Stimulated activated CD8-positive, alpha-beta memory T cell treated with anti-CD3 and anti-CD28 coated beads, Interleukin-7, amount 100 ng/mL, for 1 hour (primary cell): Measurements from ENCODE around the gene TNFRSF12A.

ENCODE experiments used
- DNase-seq, 2 donors: peaks; one replicate each; pipeline ENCODE4 v3.0.0-alpha.2; 2020; ENCODE audit warnings: low read depth in 2 of 2

The TNFRSF12A gene

GRCh38 chr16:3020247-3020603 is at the start of gene TNFRSF12A:
Gene TNFRSF12A (plus strand): TSS chr16:3020368. CDS start chr16:3020398, 30 bp downstream.
- DNase-seq = peak in 1 of 2 donors; percentile 45

- DNase-seq = no peak
Measured at GRCh38 chr16:2970563-2970962, 49.6 kb upstream of the TNFRSF12A start.

- DNase-seq = no peak
Measured at GRCh38 chr16:2971134-2971984, 48.8 kb upstream of the TNFRSF12A start.

- DNase-seq = no peak
Measured at GRCh38 chr16:2971985-2972784, 48.0 kb upstream of the TNFRSF12A start.

- no peak for DNase-seq
Measured at GRCh38 chr16:2973093-2973492, 47.1 kb upstream of the TNFRSF12A start.

GRCh38 chr16:2973605-2974318 is 46.4 kb upstream of the TNFRSF12A start:
- DNase-seq = no peak

GRCh38 chr16:2974319-2975056 is 45.7 kb upstream of the TNFRSF12A start:
- no peak for DNase-seq

GRCh38 chr16:2975161-2975795 is 44.9 kb upstream of the TNFRSF12A start:
- no peak for DNase-seq

- DNase-seq = no peak
Measured at GRCh38 chr16:2976201-2976600, 44.0 kb upstream of the TNFRSF12A start.

GRCh38 chr16:2976673-2977072 is 43.5 kb upstream of the TNFRSF12A start:
- DNase-seq = no peak

GRCh38 chr16:2977440-2977839 is 42.7 kb upstream of the TNFRSF12A start:
- no peak for DNase-seq

GRCh38 chr16:2979669-2980226 is 40.4 kb upstream of the TNFRSF12A start:
- no peak for DNase-seq

GRCh38 chr16:2980227-2981176 is 39.7 kb upstream of the TNFRSF12A start, which contains the start of gene PKMYT1:
Gene PKMYT1 (minus strand): TSS chr16:2980446. CDS start chr16:2979657, 789 bp downstream.
- peak; percentile 87 to 91 for DNase-seq

GRCh38 chr16:2981177-2981898 is 38.8 kb upstream of the TNFRSF12A start:
- no peak for DNase-seq

GRCh38 chr16:2981899-2982250 is 38.3 kb upstream of the TNFRSF12A start:
- DNase-seq = no peak

- DNase-seq = no peak
Measured at GRCh38 chr16:2982402-2982801, 37.8 kb upstream of the TNFRSF12A start.

GRCh38 chr16:2983706-2984136 is 36.4 kb upstream of the TNFRSF12A start:
- peak in 1 of 2 donors; percentile 53 for DNase-seq

GRCh38 chr16:2985462-2985861 is 34.7 kb upstream of the TNFRSF12A start:
- no peak for DNase-seq

GRCh38 chr16:2985893-2986355 is 34.2 kb upstream of the TNFRSF12A start:
- no peak for DNase-seq
